OCI-LY7 (cell line): ENCODE measurements around the gene TIFAB.

Experiments
- CTCF ChIP-seq: fragments of 200-600 bp; sonication (generic); conservative IDR thresholded peaks from 2 replicates; pipeline ENCODE4 v1.5.1; 2014; ENCODE audit warnings: mild to moderate bottlenecking, antibody characterized with exemption, low read length, moderate library complexity, mixed read lengths
- EZH2phosphoT487 ChIP-seq: fragments of 200-600 bp; sonication (generic); IDR thresholded peaks from 2 replicates; pipeline ENCODE4 v1.6.1; 2018; ENCODE audit warnings: low read depth, borderline replicate concordance, mild to moderate bottlenecking, mixed run types, antibody characterized with exemption, low read length, moderate library complexity, mixed read lengths

DNA sequence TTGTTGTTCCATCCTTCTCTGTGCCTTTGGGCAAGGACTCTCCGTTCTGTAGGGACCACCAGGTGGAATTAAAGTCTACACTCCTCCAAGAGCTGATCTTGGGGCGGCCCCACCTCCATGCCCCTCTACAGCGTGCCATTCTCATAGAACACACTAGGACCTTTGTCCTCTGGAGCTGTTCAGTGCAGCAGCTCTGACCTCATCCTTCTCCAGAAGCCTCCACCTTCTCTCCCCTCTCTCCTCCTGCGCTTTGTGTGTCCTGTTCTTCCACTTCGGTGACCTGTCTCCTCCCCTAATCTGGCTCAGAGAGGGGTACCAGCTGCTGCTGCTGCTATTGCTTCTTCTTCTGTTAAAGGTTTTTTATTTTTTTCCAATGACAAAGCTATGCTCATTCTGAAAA, 51.3 kb downstream of the TIFAB start:
- TF ChIP-seq CTCF, result no peak
- TF ChIP-seq EZH2phosphoT487, result no peak
